Nephron (organoid): ENCODE results near the gene NTSR1.

Experiments
- H3K27ac Mint-ChIP-seq, 3 experiments: 2 replicates each; pipeline ENCODE4 v1.8.0; 2020; ENCODE audit warnings: mixed read lengths in 3 of 3, mild to moderate bottlenecking in 2 of 3, moderate library complexity in 1 of 3
- H3K27me3 Mint-ChIP-seq: 2 replicates; pipeline ENCODE4 v1.8.0; 2021; ENCODE audit warnings: low read depth, mild to moderate bottlenecking, moderate library complexity, mixed read lengths
- H3K36me3 Mint-ChIP-seq: 2 replicates; pipeline ENCODE4 v1.8.0; 2020; ENCODE audit warnings: low read depth, mixed read lengths
- H3K4me1 Mint-ChIP-seq: 2 replicates; pipeline ENCODE4 v1.8.0; 2020; ENCODE audit warnings: mixed read lengths
- H3K4me3 Mint-ChIP-seq, 3 experiments: 2 replicates each; pipeline ENCODE4 v1.8.0; 2020; ENCODE audit warnings: mild to moderate bottlenecking in 3 of 3, mixed read lengths in 3 of 3, moderate library complexity in 2 of 3
- H3K9me3 Mint-ChIP-seq: 2 replicates; pipeline ENCODE4 v1.8.0; 2020; ENCODE audit warnings: mixed read lengths
- CTCF ChIP-seq, 3 experiments: fragments of 200-600 bp; sonication (generic); IDR thresholded peaks; one replicate each; pipeline ENCODE4 v1.5.0; 2021; ENCODE audit warnings: antibody characterized with exemption in 3 of 3; ENCODE audit not compliant: unreplicated experiment in 3 of 3

NTSR1 gene

DNA sequence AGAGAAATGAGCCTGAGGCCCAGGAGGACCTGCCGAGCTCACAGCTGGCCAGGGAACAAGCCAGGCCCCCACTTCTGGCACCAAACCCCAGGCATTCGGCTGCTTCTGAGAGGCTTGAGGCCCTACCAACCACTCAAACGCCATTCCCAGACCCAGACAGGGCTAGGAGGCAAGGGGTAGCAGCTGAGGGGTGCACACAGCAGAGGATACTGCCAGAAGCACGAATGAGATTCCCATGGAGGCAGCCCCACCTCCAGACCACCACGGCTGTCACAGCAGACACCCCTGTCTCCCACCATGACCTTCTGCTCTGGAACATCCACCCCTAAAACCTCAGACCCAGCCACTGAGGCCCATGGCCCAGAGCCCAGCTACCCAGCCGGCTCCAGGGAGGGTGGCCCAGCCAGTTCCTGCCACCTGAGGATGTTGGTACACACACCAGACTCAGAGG is 36.1 kb downstream of the NTSR1 start:
- Mint-ChIP-seq H3K27ac (no peak overlapping the region), H3K27me3 (peaks cover 29% of the 10 kb centered on the region), H3K4me3 (no peak overlapping the region), H3K36me3 (no peaks in the 10 kb centered on the region), H3K4me1 (peaks cover 14% of the 10 kb centered on the region), H3K9me3 (peaks cover 7% of the 10 kb centered on the region)
- no peak for TF ChIP-seq CTCF (IDR thresholded peaks at IDR 0.05; ENCODE audit: unreplicated experiment in 3 of 3)

GRCh38 chr20:62745279-62745951 is 36.8 kb downstream of the NTSR1 start:
- H3K27ac Mint-ChIP-seq = no peak overlapping the region
- peaks cover 24% of the 10 kb centered on the region for H3K27me3 Mint-ChIP-seq
- H3K9me3 Mint-ChIP-seq = peaks cover 7% of the 10 kb centered on the region
- no peak overlapping the region for H3K4me3 Mint-ChIP-seq
- TF ChIP-seq CTCF (IDR thresholded peaks at IDR 0.05; ENCODE audit: unreplicated experiment in 3 of 3) = no peak
- H3K4me1 Mint-ChIP-seq = peaks cover 8% of the 10 kb centered on the region
- H3K36me3 Mint-ChIP-seq = no peaks in the 10 kb centered on the region

- Mint-ChIP-seq H3K27me3 (peaks cover 23% of the 10 kb centered on the region), H3K27ac (no peak overlapping the region), H3K4me3 (no peak overlapping the region), H3K36me3 (no peaks in the 10 kb centered on the region), H3K9me3 (peaks cover 7% of the 10 kb centered on the region), H3K4me1 (peaks cover 6% of the 10 kb centered on the region)
- no peak for TF ChIP-seq CTCF (IDR thresholded peaks at IDR 0.05; ENCODE audit: unreplicated experiment in 3 of 3)
Measured at GRCh38 chr20:62745952-62746288, 37.3 kb downstream of the NTSR1 start.

GRCh38 chr20:62748311-62748710 is 39.7 kb downstream of the NTSR1 start:
- Mint-ChIP-seq H3K27ac (no peak overlapping the region), H3K4me3 (no peak overlapping the region), H3K9me3 (peaks cover 7% of the 10 kb centered on the region), H3K36me3 (no peaks in the 10 kb centered on the region), H3K27me3 (peaks cover 18% of the 10 kb centered on the region), H3K4me1 (peaks cover 6% of the 10 kb centered on the region)
- no peak for TF ChIP-seq CTCF (IDR thresholded peaks at IDR 0.05; ENCODE audit: unreplicated experiment in 3 of 3)

DNA sequence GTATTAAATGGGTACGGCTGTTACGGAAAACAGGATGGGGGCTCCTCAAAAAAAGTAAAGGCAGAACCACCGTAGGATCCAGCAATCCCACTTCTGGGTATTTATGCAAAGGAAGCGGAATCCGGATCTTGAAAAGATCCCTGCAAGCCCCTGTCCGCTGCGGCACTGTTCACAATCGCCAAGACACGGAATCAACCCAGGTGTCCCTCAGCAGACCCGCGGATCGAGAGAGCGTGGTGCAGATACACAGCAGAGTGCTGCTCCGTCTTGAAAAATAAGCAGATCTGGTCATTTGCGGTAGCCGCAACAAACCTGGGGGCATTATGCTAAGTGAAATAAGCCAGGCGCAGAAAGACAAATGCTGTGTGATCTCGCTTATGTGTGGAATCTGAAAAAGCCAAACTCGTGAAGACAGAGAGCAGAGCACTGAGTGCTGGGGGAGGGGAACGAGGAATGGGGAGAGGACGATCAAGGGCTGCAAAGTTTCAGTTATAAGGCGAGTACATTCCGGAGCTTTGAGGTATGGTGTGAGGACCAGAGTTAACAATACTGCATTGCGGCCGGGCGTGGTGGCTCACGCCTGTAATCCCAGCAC is 41.3 kb downstream of the NTSR1 start:
- Mint-ChIP-seq H3K4me3 (no peak overlapping the region), H3K27me3 (peaks cover 13% of the 10 kb centered on the region), H3K36me3 (no peaks in the 10 kb centered on the region), H3K4me1 (peaks cover 6% of the 10 kb centered on the region), H3K27ac (no peak overlapping the region), H3K9me3 (peaks cover 7% of the 10 kb centered on the region)
- no peak for TF ChIP-seq CTCF (IDR thresholded peaks at IDR 0.05; ENCODE audit: unreplicated experiment in 3 of 3)
